Smooth muscle cell (in vitro differentiated cells): ENCODE results near the gene SDHA. TPM values are rescaled to one million over a fixed set of nuclear protein-coding genes. Genes with fewer than 3 reads are reported as not detected.
A peak's percentile ranks its signal among the peaks of the same experiment; 100 is the strongest.
"Not testable (repeated sequence)": the region's sequence is repeated elsewhere in the genome, so short reads cannot be mapped to it uniquely, and the experiment has no call there.

Experiments used
- DNase-seq: peaks from one replicate; lab custom pipeline; 2025; ENCODE audit not compliant: unreplicated experiment; lab: John Stamatoyannopoulos, UW
- H2AFZ ChIP-seq: fragments of 200-600 bp; sonication (generic); 2 replicates; pipeline ENCODE4 v1.6.0; 2016; ENCODE audit warnings: antibody characterized with exemption, low read depth, mild to moderate bottlenecking
- H3F3A ChIP-seq: fragments of 200-600 bp; sonication (generic); 2 replicates; pipeline ENCODE4 v1.6.0; 2017; ENCODE audit warnings: antibody characterized with exemption, low read depth
- H3K27ac ChIP-seq: fragments of 200-600 bp; sonication (generic); 2 replicates; pipeline ENCODE4 v1.5.1; 2016; ENCODE audit warnings: low read depth, mild to moderate bottlenecking
- H3K27me3 ChIP-seq: fragments of 200-600 bp; sonication (generic); 2 replicates; pipeline ENCODE4 v1.6.1; 2016; ENCODE audit warnings: low read depth, mild to moderate bottlenecking
- H3K36me3 ChIP-seq: fragments of 200-600 bp; sonication (generic); 2 replicates; pipeline ENCODE4 v1.5.1; 2016; ENCODE audit warnings: low read depth
- H3K4me1 ChIP-seq: fragments of 200-600 bp; sonication (generic); 2 replicates; pipeline ENCODE4 v1.5.1; 2016; ENCODE audit warnings: low read depth
- H3K4me2 ChIP-seq: fragments of 200-600 bp; sonication (generic); 2 replicates; pipeline ENCODE4 v1.6.0; 2016; ENCODE audit warnings: mild to moderate bottlenecking
- H3K4me3 ChIP-seq: fragments of 200-600 bp; sonication (generic); 2 replicates; pipeline ENCODE4 v1.5.1; 2016; ENCODE audit warnings: mild to moderate bottlenecking
- H3K79me2 ChIP-seq: fragments of 200-600 bp; sonication (generic); 2 replicates; pipeline ENCODE4 v1.6.0; 2016; ENCODE audit warnings: low read depth, mild to moderate bottlenecking
- H3K9ac ChIP-seq: fragments of 200-600 bp; sonication (generic); 2 replicates; pipeline ENCODE4 v1.6.0; 2016; ENCODE audit warnings: low read depth
- H3K9me3 ChIP-seq: fragments of 200-600 bp; sonication (generic); replicated peaks from 2 replicates; pipeline ENCODE4 v1.5.1; 2016; ENCODE audit warnings: low read depth
- H4K20me1 ChIP-seq: fragments of 200-600 bp; sonication (generic); 2 replicates; pipeline ENCODE4 v1.6.0; 2016; ENCODE audit warnings: low read depth
- CTCF ChIP-seq: fragments of 200-600 bp; sonication (generic); IDR thresholded peaks from 2 replicates; pipeline ENCODE4 v1.5.1; 2017; ENCODE audit warnings: borderline replicate concordance, mild to moderate bottlenecking, antibody characterized with exemption; ENCODE audit not compliant: insufficient read depth, poor library complexity, severe bottlenecking
- WGBS: methylation state at CpG from one replicate; pipeline ENCODE4 v1.1.7; 2016; ENCODE audit warnings: low lambda C conversion rate; 5-methylcytosine and 5-hydroxymethylcytosine counted together
- polyA plus RNA-seq: library from polyadenylated mRNA; unstranded; fragments of >200 nt; fragmentation: Nextera tagmentation; extraction: Ambion mirVana; gene quantifications from 2 replicates; pipeline ENCODE4 v1.2.1, GENCODE V29; 2016
- total RNA-seq: library from RNA; depleted of rRNA; stranded (reverse); fragments of >200 nt; gene quantifications from 2 replicates; pipeline ENCODE4 v1.2.3, GENCODE V29; 2014

The SDHA gene
- total and polyA plus RNA-seq, 2 experiments from 2014 or later = 59.7 to 130 TPM

- H3K4me1 ChIP-seq, H3K27me3 ChIP-seq, H3K9me3 ChIP-seq, H3F3A ChIP-seq, H2AFZ ChIP-seq, H3K27ac ChIP-seq, H3K36me3 ChIP-seq, H3K9ac ChIP-seq, DNase-seq: not testable (repeated sequence)
- Histone ChIP-seq H3K4me3 (peak overlapping the region; percentile 59), H3K79me2 (peaks cover 61% of the 10 kb centered on the region), H4K20me1 (peaks cover 55% of the 10 kb centered on the region), H3K4me2 (peak overlapping the region; percentile 90)
- 92% methylated on average over 7 of the region's 7 CpGs for WGBS
Measured at GRCh38 chr5:273491-273890, 55.4 kb downstream of the SDHA start.

- not testable (repeated sequence) for H3K9ac ChIP-seq, H3K4me1 ChIP-seq, H3K27me3 ChIP-seq, H3K9me3 ChIP-seq, DNase-seq, H3F3A ChIP-seq, H2AFZ ChIP-seq, H3K4me2 ChIP-seq, H3K27ac ChIP-seq, H3K36me3 ChIP-seq, H3K4me3 ChIP-seq
- peaks cover 64% of the 10 kb centered on the region for H4K20me1 ChIP-seq
- 97% methylated on average over 7 of the region's 7 CpGs for WGBS
- H3K79me2 ChIP-seq = peaks cover 69% of the 10 kb centered on the region
Measured at GRCh38 chr5:274346-274745, 56.2 kb downstream of the SDHA start.

GRCh38 chr5:278646-279045, 60.5 kb downstream of the SDHA start:
- no peaks in the 10 kb centered on the region for H3K36me3 ChIP-seq
- no peak overlapping the region for H3K4me3 ChIP-seq
- no peaks in the 10 kb centered on the region for H3F3A ChIP-seq
- DNase-seq = no peak
- H3K27ac ChIP-seq = no peak overlapping the region
- H3K4me1 ChIP-seq = no peaks in the 10 kb centered on the region
- no peaks in the 10 kb centered on the region for H3K27me3 ChIP-seq
- H3K79me2 ChIP-seq = peaks cover 87% of the 10 kb centered on the region
- peaks cover 94% of the 10 kb centered on the region for H4K20me1 ChIP-seq
- H3K9ac ChIP-seq = no peak overlapping the region
- H3K9me3 ChIP-seq = no peaks in the 10 kb centered on the region
- TF ChIP-seq CTCF = no peak
- H2AFZ ChIP-seq = no peak overlapping the region
- H3K4me2 ChIP-seq = no peak overlapping the region
- WGBS = over 99% methylated on average over 7 of the region's 9 CpGs

GRCh38 chr5:279051-279665, 61.0 kb downstream of the SDHA start:
- not testable (repeated sequence) for H3K27me3 ChIP-seq, H3K36me3 ChIP-seq, H3K9ac ChIP-seq, H3F3A ChIP-seq, H3K27ac ChIP-seq, H3K4me1 ChIP-seq, H3K9me3 ChIP-seq, H3K4me3 ChIP-seq, H3K4me2 ChIP-seq, DNase-seq, H2AFZ ChIP-seq
- WGBS = 85% methylated on average over 14 of the region's 14 CpGs
- Histone ChIP-seq H3K79me2 (peaks cover 87% of the 10 kb centered on the region), H4K20me1 (peaks cover 94% of the 10 kb centered on the region)

GRCh38 chr5:285991-286557, 68.0 kb downstream of the SDHA start:
- WGBS = 93% methylated on average over 14 of the region's 14 CpGs
- no peak for DNase-seq
- Histone ChIP-seq H3K27ac (no peak overlapping the region), H3K9me3 (no peaks in the 10 kb centered on the region), H3F3A (no peaks in the 10 kb centered on the region), H3K79me2 (peaks cover 62% of the 10 kb centered on the region), H3K36me3 (no peaks in the 10 kb centered on the region), H3K4me1 (no peaks in the 10 kb centered on the region), H4K20me1 (peaks cover 98% of the 10 kb centered on the region), H3K4me3 (no peak overlapping the region), H3K9ac (no peak overlapping the region), H3K4me2 (no peak overlapping the region), H2AFZ (no peak overlapping the region), H3K27me3 (no peaks in the 10 kb centered on the region)
- no peak for TF ChIP-seq CTCF

GRCh38 chr5:290200-290599, 72.1 kb downstream of the SDHA start:
- not testable (repeated sequence) for H3K9me3 ChIP-seq, DNase-seq, H3K27ac ChIP-seq, H3K27me3 ChIP-seq, H3F3A ChIP-seq, H3K4me1 ChIP-seq, H3K4me2 ChIP-seq, H3K9ac ChIP-seq, H3K36me3 ChIP-seq, H3K4me3 ChIP-seq, H2AFZ ChIP-seq
- peaks cover 92% of the 10 kb centered on the region for H4K20me1 ChIP-seq
- 97% methylated on average over 13 of the region's 13 CpGs for WGBS
- peaks cover 41% of the 10 kb centered on the region for H3K79me2 ChIP-seq

- peaks cover 36% of the 10 kb centered on the region for H3K79me2 ChIP-seq
- not testable (repeated sequence) for H3K4me3 ChIP-seq
Measured at GRCh38 chr5:291345-291744, 73.2 kb downstream of the SDHA start.

More at GRCh38 chr5:291345-291744, 73.2 kb downstream of the SDHA start:
- H3K36me3 ChIP-seq, H3K4me1 ChIP-seq, H3K4me2 ChIP-seq, H3K9ac ChIP-seq, H2AFZ ChIP-seq, H3K27me3 ChIP-seq, H3K27ac ChIP-seq, DNase-seq, H3K9me3 ChIP-seq, H3F3A ChIP-seq: not testable (repeated sequence)
- peaks cover 92% of the 10 kb centered on the region for H4K20me1 ChIP-seq
- 97% methylated on average over 10 of the region's 10 CpGs for WGBS
